Activated naive CD8-positive, alpha-beta T cell (primary cell): ENCODE measurements around the gene KCNMA1.
"Not testable (repeated sequence)": the region's sequence is repeated elsewhere in the genome, so short reads cannot be mapped to it uniquely, and the experiment has no call there.

Experiments
- H3K27ac Mint-ChIP-seq: one replicate; pipeline ENCODE4 v1.8.0; 2021; ENCODE audit warnings: mixed read lengths
- H3K27me3 Mint-ChIP-seq: one replicate; pipeline ENCODE4 v1.8.0; 2021; ENCODE audit warnings: mixed read lengths
- H3K36me3 Mint-ChIP-seq: one replicate; pipeline ENCODE4 v1.8.0; 2021; ENCODE audit warnings: mixed read lengths
- H3K4me1 Mint-ChIP-seq: one replicate; pipeline ENCODE4 v1.8.0; 2021; ENCODE audit warnings: low read depth, mixed read lengths
- H3K4me3 Mint-ChIP-seq: one replicate; pipeline ENCODE4 v1.8.0; 2021; ENCODE audit warnings: mild to moderate bottlenecking, mixed read lengths
- H3K9me3 Mint-ChIP-seq: one replicate; pipeline ENCODE4 v1.8.0; 2021; ENCODE audit warnings: low read depth, mixed read lengths

Gene KCNMA1

DNA sequence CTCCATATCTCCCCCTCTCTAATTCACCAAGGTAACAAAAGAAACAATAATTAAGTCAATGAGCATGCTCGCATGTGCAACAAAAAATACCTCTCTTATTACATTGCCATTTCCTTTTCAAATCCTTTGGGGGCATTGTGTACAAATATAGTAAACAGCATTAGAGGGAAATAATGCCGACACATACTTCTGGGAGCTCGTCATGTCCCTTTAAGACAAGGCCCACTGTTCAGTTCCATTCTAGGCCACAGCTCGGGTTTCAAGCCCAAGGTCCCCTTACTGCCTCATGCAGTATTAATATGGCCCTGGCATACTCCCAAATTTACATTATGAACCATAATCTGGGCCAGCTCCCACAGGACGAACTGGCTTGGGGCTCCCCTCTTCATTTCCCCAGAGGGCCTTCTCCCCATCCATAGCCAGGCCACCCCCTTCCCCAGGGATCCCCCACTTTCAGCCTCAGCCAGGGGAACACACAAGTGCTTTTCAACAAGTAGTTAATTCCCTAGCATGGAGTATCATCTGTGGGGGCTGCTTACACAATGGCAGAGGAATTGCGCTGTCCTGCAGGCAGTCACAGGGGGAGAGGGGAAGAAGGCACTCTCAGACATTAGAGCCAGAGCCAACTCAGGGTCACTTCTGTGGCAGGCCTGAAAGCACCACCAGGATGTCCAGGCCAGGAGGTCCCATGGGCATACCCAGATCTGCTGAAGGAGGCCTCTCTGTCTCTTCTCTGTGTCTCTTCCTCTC is 110.6 kb downstream of the KCNMA1 start:
- H3K27ac Mint-ChIP-seq = no peak overlapping the region
- no peaks in the 10 kb centered on the region for H3K9me3 Mint-ChIP-seq
- no peaks in the 10 kb centered on the region for H3K4me1 Mint-ChIP-seq
- no peaks in the 10 kb centered on the region for H3K27me3 Mint-ChIP-seq
- H3K36me3 Mint-ChIP-seq = no peaks in the 10 kb centered on the region
- H3K4me3 Mint-ChIP-seq = no peak overlapping the region

DNA sequence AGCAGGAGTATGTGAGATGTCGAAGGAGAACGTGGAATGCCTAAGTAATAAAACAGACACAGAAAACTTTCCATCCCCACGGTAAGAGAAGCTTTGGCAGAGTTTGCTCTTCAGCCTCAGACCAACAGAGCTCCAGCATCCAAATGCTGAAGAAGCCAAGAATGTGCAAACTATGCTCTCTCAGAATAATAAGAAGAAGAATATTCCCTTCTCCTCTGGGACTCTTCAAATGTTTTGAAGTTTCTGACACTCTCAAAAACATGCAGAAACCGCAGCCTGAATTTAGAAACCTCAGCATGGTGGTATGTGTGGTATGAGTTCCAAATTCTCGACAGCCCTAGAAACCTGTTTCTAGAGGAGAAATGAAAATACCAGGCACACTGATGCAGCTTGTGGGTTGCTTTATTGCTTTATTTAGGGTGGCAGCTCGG is 113.3 kb downstream of the KCNMA1 start:
- Mint-ChIP-seq H3K27ac (no peak overlapping the region), H3K9me3 (no peaks in the 10 kb centered on the region), H3K36me3 (no peaks in the 10 kb centered on the region), H3K4me1 (no peaks in the 10 kb centered on the region), H3K4me3 (no peak overlapping the region), H3K27me3 (no peaks in the 10 kb centered on the region)

DNA sequence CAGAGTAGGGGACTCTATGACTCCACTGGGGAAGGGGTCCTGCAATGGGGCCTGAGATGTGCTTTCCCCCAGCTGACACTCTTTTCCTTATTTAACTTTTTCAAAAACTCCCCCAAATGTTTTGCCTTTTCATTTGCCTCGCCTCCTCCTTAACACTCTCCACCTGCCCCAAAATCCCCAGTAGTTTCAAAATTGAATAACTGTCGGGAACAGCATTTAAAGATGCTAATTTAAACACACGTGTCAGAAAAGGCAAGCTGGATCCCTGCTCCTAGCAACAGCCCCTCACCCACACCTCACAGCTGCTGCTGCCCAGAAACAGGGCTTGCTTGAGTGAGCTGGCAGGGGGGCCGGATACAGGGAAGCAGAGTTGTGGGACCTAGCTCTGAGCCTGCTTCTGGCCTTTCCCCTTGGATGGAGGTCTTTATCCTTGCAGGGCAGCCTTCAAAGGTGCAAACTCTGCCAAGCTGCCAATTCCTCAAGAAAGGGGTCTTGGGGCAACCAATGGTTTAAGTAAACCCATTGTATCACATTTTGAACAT is 115.3 kb downstream of the KCNMA1 start:
- H3K27ac Mint-ChIP-seq = no peak overlapping the region
- no peaks in the 10 kb centered on the region for H3K36me3 Mint-ChIP-seq
- H3K9me3 Mint-ChIP-seq = no peaks in the 10 kb centered on the region
- H3K4me3 Mint-ChIP-seq = no peak overlapping the region
- H3K27me3 Mint-ChIP-seq = no peaks in the 10 kb centered on the region
- no peaks in the 10 kb centered on the region for H3K4me1 Mint-ChIP-seq

DNA sequence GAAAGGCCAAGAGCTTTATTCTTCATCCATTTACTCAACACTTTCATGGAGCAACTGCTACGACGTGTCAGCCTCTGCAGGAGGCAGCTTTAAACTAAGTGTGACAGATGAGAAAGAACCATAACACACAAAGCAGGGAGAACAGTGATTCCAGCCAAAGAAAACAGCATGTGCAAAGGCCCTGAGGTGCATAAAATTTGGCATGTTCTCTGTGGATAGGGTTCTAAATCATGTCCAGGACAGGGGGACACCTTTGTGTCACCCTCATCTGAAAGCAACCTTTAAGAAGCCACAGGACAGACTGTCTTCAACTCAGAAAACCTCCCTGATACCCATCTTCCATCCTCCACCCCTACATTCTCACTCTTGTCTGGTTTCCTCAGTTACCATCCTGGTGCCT is 116.6 kb downstream of the KCNMA1 start:
- Mint-ChIP-seq H3K9me3 (no peaks in the 10 kb centered on the region), H3K27me3 (peaks cover 2% of the 10 kb centered on the region), H3K4me3 (no peak overlapping the region), H3K4me1 (no peaks in the 10 kb centered on the region), H3K36me3 (no peaks in the 10 kb centered on the region), H3K27ac (no peak overlapping the region)

DNA sequence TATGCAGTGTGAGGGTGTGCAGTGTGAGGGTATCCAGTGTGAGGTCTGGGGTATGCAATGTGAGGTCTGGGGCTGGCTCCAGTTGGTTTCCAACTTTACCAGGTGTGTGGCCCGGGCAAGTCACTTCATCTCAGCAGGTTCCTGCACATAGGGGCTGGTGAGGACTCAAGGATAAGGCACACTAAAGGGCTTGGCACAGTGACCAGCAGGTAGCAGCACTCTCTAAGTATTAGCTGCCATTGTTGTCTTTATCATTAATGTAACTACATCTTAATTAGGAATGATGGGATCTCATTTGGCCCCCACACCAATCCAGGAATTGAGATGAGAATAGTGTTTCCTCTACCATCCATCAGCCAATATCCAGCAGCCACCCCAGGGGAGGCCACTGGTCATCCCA is 117.3 kb downstream of the KCNMA1 start:
- Mint-ChIP-seq H3K9me3 (no peaks in the 10 kb centered on the region), H3K36me3 (no peaks in the 10 kb centered on the region), H3K4me3 (no peak overlapping the region), H3K4me1 (no peaks in the 10 kb centered on the region), H3K27me3 (peaks cover 2% of the 10 kb centered on the region), H3K27ac (no peak overlapping the region)

DNA sequence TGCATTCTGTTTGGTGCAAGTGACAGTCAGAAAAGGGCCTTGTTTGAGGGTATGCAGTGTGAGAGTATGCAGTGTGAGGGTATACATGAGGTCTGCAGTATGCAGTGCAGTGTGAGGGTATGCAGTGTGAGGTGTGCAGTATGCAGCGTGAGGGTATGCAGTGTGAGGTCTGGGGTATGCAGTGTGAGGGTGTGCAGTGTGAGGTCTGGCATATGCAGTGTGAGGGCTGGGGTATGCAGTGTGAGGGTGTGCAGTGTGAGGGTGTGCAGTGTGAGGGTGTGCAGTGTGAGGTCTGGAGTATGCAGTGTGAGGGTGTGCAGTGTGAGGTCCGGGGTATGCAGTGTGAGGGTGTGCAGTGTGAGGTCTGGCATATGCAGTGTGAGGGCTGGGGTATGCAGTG is 117.8 kb downstream of the KCNMA1 start:
- H3K4me3 Mint-ChIP-seq, H3K4me1 Mint-ChIP-seq, H3K27ac Mint-ChIP-seq, H3K27me3 Mint-ChIP-seq, H3K36me3 Mint-ChIP-seq, H3K9me3 Mint-ChIP-seq: not testable (repeated sequence)

DNA sequence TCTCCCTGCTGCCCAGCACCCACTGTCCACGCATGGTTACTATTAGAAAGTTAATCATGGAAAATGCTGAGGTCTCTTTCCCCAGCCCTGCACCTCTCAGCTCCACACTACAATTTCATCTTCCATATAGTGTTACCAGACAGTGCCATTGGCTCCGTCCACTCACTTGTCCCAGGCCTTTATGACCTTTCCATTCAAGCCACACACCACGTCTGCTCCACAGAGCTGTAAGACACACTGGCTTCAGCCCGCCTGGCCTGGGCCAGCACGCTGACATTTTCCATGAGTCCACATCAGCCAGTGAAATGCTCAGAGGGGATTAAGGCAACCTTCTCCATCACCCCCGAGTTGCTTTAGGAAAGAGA is 118.7 kb downstream of the KCNMA1 start:
- H3K4me1 Mint-ChIP-seq = no peaks in the 10 kb centered on the region
- H3K27ac Mint-ChIP-seq = no peak overlapping the region
- no peak overlapping the region for H3K4me3 Mint-ChIP-seq
- H3K9me3 Mint-ChIP-seq = no peaks in the 10 kb centered on the region
- H3K36me3 Mint-ChIP-seq = no peaks in the 10 kb centered on the region
- H3K27me3 Mint-ChIP-seq = peaks cover 2% of the 10 kb centered on the region

DNA sequence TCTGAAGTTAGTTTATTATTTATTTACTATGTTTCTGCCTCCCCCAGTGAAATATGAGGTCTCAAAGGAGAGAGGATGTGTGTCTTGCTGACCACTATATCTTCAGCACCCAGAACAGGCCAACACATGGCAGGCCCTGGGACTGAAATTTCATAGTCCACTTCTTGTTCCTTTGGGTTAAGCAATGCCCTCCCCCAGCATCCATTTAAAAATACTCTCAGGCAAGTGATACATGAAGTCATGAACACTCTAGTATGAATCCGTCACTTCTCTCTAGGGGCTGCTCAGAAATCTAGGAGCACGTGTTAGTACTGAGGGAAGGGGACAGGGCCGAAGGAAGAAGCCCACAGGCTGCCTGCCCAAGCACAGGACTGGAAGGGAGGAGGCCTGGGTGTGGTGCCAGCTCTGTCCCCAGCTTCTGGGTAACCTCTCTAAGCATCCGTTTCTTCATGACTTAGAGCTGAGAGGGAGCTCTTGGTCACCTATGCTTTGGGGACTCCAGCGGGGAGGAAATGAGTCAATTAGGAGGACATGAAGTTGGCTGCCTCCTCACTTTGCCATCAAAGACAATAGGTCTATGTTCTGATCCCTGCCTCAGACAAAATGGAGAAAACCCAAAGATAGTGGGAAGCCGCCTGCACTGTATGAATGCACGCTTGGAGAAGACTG is 119.2 kb downstream of the KCNMA1 start:
- no peaks in the 10 kb centered on the region for H3K4me1 Mint-ChIP-seq
- no peaks in the 10 kb centered on the region for H3K36me3 Mint-ChIP-seq
- H3K27ac Mint-ChIP-seq = no peak overlapping the region
- H3K9me3 Mint-ChIP-seq = no peaks in the 10 kb centered on the region
- H3K27me3 Mint-ChIP-seq = peaks cover 3% of the 10 kb centered on the region
- no peak overlapping the region for H3K4me3 Mint-ChIP-seq

DNA sequence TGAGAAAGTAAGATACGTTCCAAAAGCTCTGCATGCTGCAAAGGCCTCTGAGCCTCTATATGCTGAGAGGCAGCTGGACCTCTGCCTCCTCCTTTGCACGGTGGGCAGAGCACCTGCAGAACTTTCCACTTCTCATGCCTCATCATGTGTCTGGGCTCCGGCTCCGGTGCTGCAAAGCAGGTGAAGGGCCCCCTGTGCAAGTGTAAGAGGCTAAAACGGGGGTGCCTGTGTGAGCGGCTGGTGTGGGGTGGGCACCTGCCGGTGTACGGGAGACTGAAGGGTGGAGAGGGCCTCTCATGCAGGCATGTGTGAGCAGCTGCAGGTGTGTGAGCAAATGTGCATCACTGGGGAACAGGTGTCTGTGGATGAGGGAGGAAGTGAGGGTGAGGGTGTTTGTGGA is 121.0 kb downstream of the KCNMA1 start:
- Mint-ChIP-seq H3K36me3 (no peaks in the 10 kb centered on the region), H3K4me3 (no peak overlapping the region), H3K27me3 (peaks cover 4% of the 10 kb centered on the region), H3K4me1 (no peaks in the 10 kb centered on the region), H3K9me3 (no peaks in the 10 kb centered on the region), H3K27ac (no peak overlapping the region)

DNA sequence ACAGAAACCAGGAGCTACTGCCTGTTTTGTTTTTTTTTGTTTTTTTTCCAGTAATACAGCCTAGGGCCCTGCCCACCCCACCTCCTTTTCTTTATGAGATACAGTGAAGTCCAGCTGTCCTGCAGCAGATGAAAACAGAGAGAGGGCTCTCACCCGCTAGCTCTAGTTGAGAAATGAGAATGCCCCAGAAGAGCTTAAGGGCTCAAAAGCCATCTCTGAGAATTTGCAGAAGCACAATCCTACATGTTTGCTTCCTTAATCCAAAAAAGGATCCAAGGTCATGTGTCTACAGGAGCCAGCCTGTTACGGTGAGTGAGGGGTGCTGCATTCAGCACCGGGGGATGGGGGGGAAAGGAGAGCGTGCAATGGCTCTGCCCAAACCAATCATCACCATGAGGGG is 122.7 kb downstream of the KCNMA1 start:
- H3K4me3 Mint-ChIP-seq = no peak overlapping the region
- no peaks in the 10 kb centered on the region for H3K9me3 Mint-ChIP-seq
- no peaks in the 10 kb centered on the region for H3K4me1 Mint-ChIP-seq
- no peak overlapping the region for H3K27ac Mint-ChIP-seq
- H3K36me3 Mint-ChIP-seq = no peaks in the 10 kb centered on the region
- peaks cover 10% of the 10 kb centered on the region for H3K27me3 Mint-ChIP-seq

DNA sequence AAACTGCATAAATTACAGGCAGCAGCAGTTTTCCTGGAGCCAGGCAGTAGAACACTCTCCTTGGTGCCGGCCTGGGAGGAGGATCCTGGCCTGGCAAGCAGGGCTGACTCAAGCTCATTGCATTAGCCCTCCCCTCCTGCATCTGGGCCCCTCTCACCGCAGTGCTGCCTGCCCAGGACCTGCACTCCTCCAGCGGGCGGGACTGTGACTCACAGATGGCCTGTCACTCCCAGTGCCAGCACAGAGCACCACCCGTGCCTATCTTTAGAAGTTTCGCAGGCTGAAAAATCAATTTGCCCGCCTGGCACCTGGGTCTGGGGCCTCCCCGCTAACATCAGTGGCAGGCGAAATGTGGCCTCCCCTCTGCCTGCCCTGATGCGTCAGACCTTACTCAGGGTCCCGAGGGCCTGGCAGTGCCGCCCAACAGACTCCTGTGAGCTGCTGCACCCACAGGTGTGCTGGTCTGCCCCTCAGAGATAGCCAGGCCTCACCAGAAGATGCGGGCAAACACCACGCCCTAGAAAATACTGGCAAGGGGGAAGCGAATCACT is 123.8 kb downstream of the KCNMA1 start:
- no peak overlapping the region for H3K4me3 Mint-ChIP-seq
- peaks cover 10% of the 10 kb centered on the region for H3K27me3 Mint-ChIP-seq
- no peaks in the 10 kb centered on the region for H3K4me1 Mint-ChIP-seq
- no peaks in the 10 kb centered on the region for H3K36me3 Mint-ChIP-seq
- H3K9me3 Mint-ChIP-seq = no peaks in the 10 kb centered on the region
- H3K27ac Mint-ChIP-seq = no peak overlapping the region

DNA sequence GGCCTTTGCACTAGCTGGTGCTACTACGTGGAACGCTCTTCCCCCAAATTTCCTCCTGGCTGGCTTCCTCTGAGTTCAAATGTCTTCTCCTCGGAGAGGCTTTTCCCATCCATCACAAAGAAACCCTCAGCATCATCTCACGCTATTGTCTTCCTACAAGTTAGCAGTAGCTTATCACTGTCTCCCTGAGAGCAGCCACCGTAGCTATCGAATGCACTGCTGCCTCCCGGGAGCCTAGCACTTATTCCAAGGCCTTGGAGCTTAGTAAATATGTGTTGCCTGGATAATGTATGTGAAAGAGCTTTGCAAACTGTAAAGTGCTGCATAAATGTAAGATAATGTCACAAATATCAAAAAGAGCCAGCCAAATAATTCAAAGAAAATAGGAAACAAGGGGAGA is 124.4 kb downstream of the KCNMA1 start:
- Mint-ChIP-seq H3K9me3 (no peaks in the 10 kb centered on the region), H3K4me1 (no peaks in the 10 kb centered on the region), H3K36me3 (no peaks in the 10 kb centered on the region), H3K27me3 (peaks cover 10% of the 10 kb centered on the region), H3K27ac (no peak overlapping the region), H3K4me3 (no peak overlapping the region)

DNA sequence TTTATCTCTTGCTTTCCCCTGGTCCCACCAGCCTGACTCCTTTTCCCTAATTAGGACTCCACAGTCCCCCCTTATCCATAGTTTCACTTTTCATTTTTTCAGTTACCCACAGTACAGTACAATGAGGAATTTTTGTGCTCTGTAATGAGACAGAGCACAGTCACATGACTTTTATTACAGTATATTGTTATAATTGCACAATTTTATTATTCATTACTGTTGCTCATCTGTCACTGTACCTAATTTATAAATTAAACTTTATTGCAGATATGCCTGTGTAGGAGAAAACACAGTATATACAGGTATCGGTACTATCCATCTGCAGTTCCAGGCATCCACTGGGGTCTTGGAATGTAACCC is 125.4 kb downstream of the KCNMA1 start:
- H3K27me3 Mint-ChIP-seq = peaks cover 12% of the 10 kb centered on the region
- H3K4me3 Mint-ChIP-seq = no peak overlapping the region
- no peaks in the 10 kb centered on the region for H3K36me3 Mint-ChIP-seq
- no peaks in the 10 kb centered on the region for H3K9me3 Mint-ChIP-seq
- H3K4me1 Mint-ChIP-seq = no peaks in the 10 kb centered on the region
- H3K27ac Mint-ChIP-seq = no peak overlapping the region

DNA sequence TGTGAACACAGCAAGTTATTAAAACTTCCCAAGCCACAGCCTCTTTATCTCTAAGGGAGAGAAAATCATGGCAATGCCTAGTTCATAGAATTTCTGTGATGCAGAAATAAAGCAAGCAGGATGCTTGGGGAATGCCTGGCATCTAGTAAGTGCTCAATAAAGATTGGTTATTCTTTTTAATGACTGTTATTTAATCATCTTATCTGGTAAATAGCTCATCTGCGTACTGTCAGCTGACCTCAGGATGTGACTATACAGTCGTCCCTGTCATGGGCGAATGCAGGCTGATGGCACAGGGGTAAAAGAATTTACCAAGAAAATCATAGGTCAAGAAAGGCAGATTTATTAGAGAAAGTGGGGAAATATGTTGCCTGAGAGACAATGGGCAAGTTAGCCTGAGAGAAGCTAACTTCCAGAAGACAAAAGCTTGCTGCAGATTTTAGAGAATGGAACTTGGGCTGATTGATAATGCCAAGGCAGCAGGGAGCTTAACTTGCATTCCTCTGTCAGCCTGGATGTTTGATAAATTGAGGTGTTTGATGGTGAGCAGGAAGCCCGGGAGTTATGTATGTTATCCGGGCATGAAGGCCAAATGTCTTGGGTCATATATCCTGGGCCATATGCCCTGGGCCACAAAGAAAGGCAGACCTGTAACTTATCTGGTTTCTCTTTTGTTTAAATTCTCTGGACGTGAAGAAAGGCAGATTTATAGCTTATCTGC is 126.0 kb downstream of the KCNMA1 start:
- Mint-ChIP-seq H3K9me3 (no peaks in the 10 kb centered on the region), H3K27me3 (peaks cover 11% of the 10 kb centered on the region), H3K4me1 (no peaks in the 10 kb centered on the region), H3K27ac (no peak overlapping the region), H3K4me3 (no peak overlapping the region), H3K36me3 (no peaks in the 10 kb centered on the region)

DNA sequence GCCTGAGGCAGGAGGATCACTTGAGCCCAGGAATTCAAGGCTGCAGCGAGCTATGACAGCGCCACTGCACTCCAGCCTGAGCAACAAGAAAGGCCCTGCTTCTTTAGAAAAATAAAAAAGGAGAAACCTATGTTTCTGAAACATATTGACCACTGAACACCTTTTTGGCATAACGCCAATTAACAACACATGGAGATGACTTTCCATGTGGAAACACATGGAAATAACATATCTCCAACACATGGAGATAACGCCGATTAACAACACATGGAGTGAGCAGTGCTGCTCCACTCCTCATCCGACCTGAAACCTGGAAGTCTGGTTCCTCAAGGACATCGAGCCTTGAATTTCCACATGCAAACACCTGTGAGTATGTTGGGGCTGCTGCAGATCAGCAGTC is 126.9 kb downstream of the KCNMA1 start:
- Mint-ChIP-seq H3K4me3 (no peak overlapping the region), H3K27me3 (peaks cover 15% of the 10 kb centered on the region), H3K9me3 (no peaks in the 10 kb centered on the region), H3K27ac (no peak overlapping the region), H3K4me1 (no peaks in the 10 kb centered on the region), H3K36me3 (no peaks in the 10 kb centered on the region)
